RWPE1 (cell line): ENCODE data around the gene CADM4.

Experiments
- CTCF ChIA-PET: fragments of 350-600 bp; sonication (Branson Sonifier 250); formaldehyde crosslinking; extraction: SDS; loops from one replicate; lab custom pipeline; 2021; lab: Yijun Ruan, JAX
- POLR2A ChIA-PET: fragments of 400-600 bp; formaldehyde crosslinking; extraction: SDS; loops from one replicate; lab custom pipeline; 2020; ENCODE audit warnings: antibody characterized with exemption; ENCODE audit not compliant: low non-redundant PET; lab: Yijun Ruan, JAX
- DNase-seq: peaks from one replicate; pipeline ENCODE4 v3.0.0; 2012; ENCODE audit warnings: low spot score
- H3K27ac ChIP-seq: fragments of 450-650 bp; 2 replicates; pipeline ENCODE4 v1.5.1; 2017
- TF ChIP-seq, protein P1 (sequence below): fragments of 450-650 bp; conservative IDR thresholded peaks from 2 replicates; pipeline ENCODE4 v1.5.1; 2017; ENCODE audit warnings: low read depth, mild to moderate bottlenecking

Gene CADM4

DNA sequence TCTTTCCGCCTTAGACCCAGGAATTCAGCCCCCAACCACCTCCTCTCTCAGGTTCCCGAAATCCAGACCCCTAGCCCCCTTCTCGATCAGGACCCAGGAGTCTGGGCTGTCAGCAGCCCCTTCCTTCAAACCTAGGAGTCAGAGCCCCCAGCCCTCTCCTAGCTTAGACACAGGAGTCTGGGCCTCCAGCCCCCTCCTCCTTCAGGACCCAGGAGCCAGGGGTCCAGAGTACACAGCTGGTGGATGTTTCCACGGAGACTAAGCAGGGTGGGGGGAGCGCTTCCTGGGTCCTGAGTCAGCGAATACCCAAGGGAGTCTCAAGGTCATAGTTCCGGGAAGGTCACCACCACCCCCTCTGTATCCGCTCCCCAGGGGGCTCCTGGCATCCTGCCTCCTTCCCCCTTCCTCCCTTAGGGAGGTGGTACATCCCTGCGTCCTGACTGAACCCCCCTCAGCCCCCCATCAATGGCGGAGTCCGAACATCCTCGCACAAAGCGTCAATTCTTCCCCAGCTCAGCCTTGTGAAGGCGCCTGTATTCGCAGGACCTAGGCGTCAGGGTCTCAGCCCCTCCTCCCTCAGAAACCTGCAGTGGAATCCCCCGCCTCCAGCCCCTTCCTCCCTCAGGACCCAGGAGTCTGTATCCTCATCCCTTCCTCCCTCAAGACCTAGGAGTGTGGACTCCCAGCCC is 4.6 kb downstream of the CADM4 start:
- TF ChIP-seq, protein P1, sequence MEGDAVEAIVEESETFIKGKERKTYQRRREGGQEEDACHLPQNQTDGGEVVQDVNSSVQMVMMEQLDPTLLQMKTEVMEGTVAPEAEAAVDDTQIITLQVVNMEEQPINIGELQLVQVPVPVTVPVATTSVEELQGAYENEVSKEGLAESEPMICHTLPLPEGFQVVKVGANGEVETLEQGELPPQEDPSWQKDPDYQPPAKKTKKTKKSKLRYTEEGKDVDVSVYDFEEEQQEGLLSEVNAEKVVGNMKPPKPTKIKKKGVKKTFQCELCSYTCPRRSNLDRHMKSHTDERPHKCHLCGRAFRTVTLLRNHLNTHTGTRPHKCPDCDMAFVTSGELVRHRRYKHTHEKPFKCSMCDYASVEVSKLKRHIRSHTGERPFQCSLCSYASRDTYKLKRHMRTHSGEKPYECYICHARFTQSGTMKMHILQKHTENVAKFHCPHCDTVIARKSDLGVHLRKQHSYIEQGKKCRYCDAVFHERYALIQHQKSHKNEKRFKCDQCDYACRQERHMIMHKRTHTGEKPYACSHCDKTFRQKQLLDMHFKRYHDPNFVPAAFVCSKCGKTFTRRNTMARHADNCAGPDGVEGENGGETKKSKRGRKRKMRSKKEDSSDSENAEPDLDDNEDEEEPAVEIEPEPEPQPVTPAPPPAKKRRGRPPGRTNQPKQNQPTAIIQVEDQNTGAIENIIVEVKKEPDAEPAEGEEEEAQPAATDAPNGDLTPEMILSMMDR = no peak
- ChIA-PET CTCF (interaction anchor here (0.6 kb wide), 2 partner anchors 40 to 786 kb away, joined by 3 to 6 read pairs; no protein-coding TSS in a partner anchor), POLR2A (no interaction called here)
- no peak for DNase-seq
- 0 out of 2 replicates have a peak overlapping the region, but pooled peaks have one; percentile 6 for H3K27ac ChIP-seq

DNA sequence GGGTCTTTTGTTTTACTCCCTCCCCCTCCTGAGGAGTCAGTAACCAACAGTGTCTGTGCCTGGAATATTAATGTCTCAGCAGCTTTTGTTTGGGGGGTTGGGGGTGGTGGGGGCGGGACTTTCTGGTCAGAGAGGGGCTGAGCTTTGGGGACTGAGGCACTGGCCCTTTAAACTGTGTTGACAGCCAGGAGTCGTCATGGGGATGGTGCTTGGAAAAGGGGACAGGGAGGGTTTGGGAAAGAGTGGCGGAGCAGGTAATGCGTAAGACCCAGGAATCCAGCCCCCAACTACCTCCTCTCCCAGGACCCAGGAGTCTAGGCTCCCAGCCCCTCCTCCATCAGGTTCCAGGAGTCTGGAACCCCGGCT is 5.2 kb downstream of the CADM4 start:
- no peak for DNase-seq
- POLR2A ChIA-PET = no interaction called here
- H3K27ac ChIP-seq = 0 out of 2 replicates have a peak overlapping the region, but pooled peaks have one; percentile 6
- CTCF ChIA-PET = interaction anchor here (0.6 kb wide), 2 partner anchors 40 to 787 kb away, joined by 3 to 6 read pairs; no protein-coding TSS in a partner anchor
- TF ChIP-seq, protein P1 = no peak

DNA sequence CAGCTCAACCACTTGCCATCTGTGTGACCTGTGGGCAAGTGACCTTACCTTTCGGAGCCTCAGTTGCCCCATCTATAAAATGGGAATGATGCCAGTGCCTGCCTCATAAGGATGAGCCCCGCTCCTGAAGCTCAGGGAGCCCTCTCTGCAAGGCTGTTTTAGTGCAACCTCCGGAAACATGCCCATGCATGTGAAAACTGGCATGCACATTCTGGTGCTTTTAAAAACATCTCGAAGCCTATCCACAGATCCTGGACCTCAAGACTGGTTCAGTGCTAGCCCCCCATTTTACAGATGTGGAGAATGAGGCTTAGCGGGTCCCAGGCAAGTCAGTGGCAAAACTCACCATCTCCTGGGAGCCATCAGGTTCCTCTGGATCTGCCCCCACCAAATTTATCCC is 5.6 kb downstream of the CADM4 start:
- TF ChIP-seq, protein P1 = no peak
- peak; percentile 25 for DNase-seq
- ChIA-PET CTCF (no interaction called here), POLR2A (interaction anchor here (0.6 kb wide), 2 partner anchors 14 to 171 kb away, joined by 6 to 8 read pairs; no protein-coding TSS in a partner anchor)
- no peak overlapping the region for H3K27ac ChIP-seq

DNA sequence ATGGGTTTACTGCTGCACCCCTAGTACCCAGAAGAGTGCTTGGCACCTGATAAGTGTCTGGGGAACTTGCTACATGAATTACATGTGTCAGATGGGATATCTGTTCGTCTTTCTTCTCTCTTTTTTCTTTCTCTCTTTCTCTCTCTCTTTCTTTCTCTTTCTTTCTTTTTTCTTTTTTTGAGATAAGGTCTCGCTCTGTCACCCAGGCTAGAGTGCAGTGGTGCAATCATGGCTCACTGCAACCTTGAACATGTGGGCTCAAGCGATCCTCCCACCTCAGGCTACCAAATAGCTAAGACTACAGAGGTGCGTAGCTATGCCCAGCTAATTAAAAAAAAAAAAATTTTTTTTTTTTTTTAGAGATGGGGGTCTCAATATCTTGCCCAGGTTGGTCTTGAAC is 6.1 kb downstream of the CADM4 start:
- CTCF ChIA-PET = interaction anchor here (0.5 kb wide), 1 partner anchor 1091 kb away, joined by 3 read pairs; no protein-coding TSS in a partner anchor
- POLR2A ChIA-PET = interaction anchor here (0.6 kb wide), 3 partner anchors 13 to 170 kb away, joined by 3 to 8 read pairs (median 6); no protein-coding TSS in a partner anchor
- TF ChIP-seq, protein P1 = no peak
- H3K27ac ChIP-seq = no peak overlapping the region
- no peak for DNase-seq

DNA sequence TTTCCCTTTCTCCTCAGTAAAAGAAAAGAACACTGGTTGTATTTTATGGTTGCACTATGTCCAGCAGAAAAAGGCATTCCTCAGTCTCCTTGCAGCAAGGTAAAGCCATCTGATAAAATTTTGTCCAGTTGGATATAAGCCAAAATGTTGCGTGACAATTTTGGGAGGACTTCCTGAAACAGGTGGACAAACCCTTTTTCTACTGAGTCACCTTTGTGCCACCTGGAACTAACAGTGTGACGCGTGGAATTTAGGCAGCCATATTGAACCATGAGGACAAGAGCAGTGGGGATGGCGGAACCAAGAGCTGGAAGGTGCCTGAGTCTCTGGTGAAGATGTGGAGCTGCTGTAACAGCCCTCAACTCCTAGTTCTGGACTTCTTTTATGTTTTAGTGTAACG is 8.2 kb downstream of the CADM4 start:
- CTCF ChIA-PET = no interaction called here
- POLR2A ChIA-PET = no interaction called here
- no peak overlapping the region for H3K27ac ChIP-seq
- TF ChIP-seq, protein P1 = no peak
- no peak for DNase-seq

DNA sequence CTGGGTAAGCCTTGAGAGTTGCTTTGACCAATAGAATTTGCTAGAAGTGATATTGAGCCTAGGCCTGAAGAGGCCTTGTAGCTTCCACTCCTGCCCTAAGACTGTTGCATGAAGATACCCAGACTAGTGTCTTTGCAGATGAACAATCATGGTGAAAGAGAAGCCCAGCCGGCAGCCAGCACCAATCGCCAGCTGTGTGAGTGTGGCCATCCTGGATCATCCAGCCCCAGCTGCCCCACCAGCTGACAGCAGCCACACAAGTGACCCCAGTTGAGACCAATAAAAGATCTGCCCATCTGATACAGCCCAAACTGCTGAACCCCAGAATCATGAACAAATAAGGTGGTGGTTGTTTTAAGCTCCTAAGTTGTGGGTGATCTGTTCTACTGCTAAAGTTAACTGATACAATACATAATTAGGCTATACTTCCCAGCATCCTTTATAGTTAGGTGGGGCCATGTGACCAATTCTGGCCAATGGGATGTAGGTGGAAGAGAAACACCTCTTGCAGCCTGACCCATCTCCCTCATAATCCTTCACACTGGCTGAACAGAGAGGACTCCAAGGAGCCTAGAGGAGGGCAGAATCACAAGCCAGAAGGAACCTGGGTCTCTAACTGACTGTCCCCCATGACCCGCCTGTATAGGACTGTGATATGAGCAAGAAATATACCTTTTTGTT is 10.9 kb downstream of the CADM4 start:
- no peak overlapping the region for H3K27ac ChIP-seq
- POLR2A ChIA-PET = no interaction called here
- no peak for DNase-seq
- TF ChIP-seq, protein P1 = no peak
- CTCF ChIA-PET = interaction anchor here (0.6 kb wide), 1 partner anchor 79 kb away, joined by 3 read pairs; no protein-coding TSS in a partner anchor
